GM21786 (cell line): ENCODE measurements around the gene MAP6.
"Not testable (repeated sequence)": the region's sequence is repeated elsewhere in the genome, so short reads cannot be mapped to it uniquely, and the experiment has no call there.

Source experiments
- ATAC-seq: cut with Tn5 transposase; IDR thresholded peaks from one replicate; pipeline ENCODE4 v1.9.1; 2021; ENCODE audit not compliant: unreplicated experiment

The MAP6 gene

GRCh38 chr11:75593286-75593915, 75.4 kb downstream of the MAP6 start:
- ATAC-seq = no peak

DNA sequence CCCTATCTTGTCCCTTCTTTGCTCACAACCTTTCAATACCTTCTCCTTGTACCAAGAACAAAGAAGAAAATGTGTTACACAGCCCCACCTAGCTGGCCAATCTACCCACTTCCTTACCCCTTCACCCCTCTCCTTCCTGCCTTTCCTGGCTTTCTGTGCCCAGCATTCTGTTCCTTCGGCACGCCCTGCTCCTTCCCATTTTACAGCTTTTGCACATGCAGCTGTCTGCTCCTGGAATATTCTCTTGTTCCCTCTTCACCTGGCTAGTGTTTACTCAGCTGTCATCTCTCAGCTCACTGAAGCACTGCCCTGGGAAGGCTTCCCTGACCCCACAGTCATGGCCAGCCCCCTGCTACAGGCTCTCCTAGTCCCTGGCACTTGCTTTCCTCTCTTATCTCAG, 76.1 kb downstream of the MAP6 start:
- no peak for ATAC-seq

- no peak for ATAC-seq
These were observed 76.9 kb downstream of the MAP6 start for GRCh38 chr11:75591966-75592365.

GRCh38 chr11:75591371-75591770, 77.5 kb downstream of the MAP6 start:
- ATAC-seq = no peak

DNA sequence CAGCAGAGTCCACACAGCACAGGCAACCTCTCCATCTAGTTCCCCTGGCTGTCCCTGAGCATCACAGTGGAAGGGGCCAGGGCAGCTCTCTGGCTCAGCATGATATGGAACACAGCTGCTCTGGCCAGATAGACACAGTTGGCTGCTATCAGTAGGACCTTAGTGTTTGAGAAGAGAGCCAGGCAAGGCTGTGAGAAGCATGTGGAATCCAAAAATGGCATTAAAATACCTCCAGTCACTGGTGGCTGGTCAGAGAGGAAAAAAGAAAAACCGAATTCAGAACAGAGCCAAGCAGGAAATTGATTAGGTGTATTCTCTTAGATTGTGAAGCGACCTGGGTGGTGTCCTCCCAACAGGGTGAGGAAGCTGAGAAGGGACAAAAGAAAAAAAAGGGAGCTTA, 78.9 kb downstream of the MAP6 start:
- ATAC-seq = no peak

DNA sequence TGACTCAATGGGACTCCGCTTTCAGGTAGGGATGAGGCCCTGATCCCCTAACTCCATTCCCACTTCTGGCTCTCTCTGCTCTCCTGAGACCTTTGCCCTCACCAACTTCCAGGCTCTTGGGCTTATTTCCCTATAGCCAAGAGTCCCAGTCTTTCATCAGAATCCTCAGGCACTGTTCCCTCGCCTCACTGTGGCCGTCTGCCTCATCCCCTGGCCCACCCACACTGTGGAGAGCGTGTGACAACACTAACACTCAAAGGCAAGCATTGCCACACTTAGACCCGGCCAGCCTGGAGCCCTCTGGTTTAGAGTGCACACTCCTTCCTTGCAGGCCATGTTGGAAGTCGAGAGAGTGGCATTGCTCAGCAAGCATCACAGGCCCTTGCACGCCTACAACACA, 79.8 kb downstream of the MAP6 start:
- ATAC-seq = no peak

- no peak for ATAC-seq
These were observed 80.8 kb downstream of the MAP6 start for GRCh38 chr11:75588051-75588481.

GRCh38 chr11:75586395-75586794, 82.4 kb downstream of the MAP6 start:
- ATAC-seq = no peak

DNA sequence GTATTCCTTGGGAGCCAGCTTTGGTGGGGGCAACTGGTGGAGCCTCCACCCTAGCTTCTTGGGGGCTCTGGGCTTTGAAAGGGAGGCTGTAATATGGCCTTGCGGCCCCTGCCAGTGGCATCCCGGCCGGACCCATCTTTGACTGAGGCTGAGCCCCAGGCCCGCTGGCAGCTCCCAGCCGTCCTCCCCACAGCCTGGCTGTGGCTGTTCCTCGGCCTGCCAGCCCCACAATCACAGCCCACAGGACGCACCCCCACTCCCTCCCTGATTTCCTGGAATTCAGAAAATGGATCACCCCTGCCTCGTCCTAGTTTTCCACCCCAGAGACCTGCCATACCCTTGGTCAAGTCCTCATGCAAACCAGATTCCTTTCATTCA, 83.6 kb downstream of the MAP6 start:
- no peak for ATAC-seq

- ATAC-seq = not testable (repeated sequence)
These were observed 84.1 kb downstream of the MAP6 start for GRCh38 chr11:75584659-75585292.

- no peak for ATAC-seq
These were observed 84.8 kb downstream of the MAP6 start for GRCh38 chr11:75583718-75584658.

GRCh38 chr11:75582895-75583717, 85.7 kb downstream of the MAP6 start:
- ATAC-seq = peak; percentile 81

- no peak for ATAC-seq
These were observed 86.3 kb downstream of the MAP6 start for GRCh38 chr11:75582506-75582894.

GRCh38 chr11:75579841-75580240, 89.0 kb downstream of the MAP6 start:
- no peak for ATAC-seq

- no peak for ATAC-seq
These were observed 89.9 kb downstream of the MAP6 start for GRCh38 chr11:75578977-75579376.

GRCh38 chr11:75577207-75577606, 91.6 kb downstream of the MAP6 start:
- ATAC-seq = no peak

GRCh38 chr11:75576499-75576918, 92.3 kb downstream of the MAP6 start:
- no peak for ATAC-seq

DNA sequence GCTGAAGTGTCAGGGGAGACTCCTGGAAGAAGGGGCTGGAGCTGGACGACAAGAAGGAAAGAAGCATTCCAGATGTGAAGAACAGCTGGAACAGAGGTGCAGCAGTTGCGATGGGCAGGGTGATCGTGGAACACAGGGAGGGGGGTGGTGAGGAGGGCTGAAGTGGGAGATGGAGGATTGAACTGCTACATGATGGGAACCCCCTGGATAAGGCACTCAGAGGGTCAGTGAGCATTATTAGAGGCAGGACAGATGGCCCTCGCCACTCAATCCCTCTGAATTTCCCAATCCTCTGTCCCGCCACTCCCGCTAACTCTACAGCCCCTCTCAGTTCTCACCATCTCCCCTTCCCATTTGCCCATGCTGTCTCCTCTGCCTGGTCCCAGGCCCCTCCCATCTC, 92.8 kb downstream of the MAP6 start:
- ATAC-seq = no peak

- ATAC-seq = no peak
These were observed 93.9 kb downstream of the MAP6 start for GRCh38 chr11:75574698-75575602.

DNA sequence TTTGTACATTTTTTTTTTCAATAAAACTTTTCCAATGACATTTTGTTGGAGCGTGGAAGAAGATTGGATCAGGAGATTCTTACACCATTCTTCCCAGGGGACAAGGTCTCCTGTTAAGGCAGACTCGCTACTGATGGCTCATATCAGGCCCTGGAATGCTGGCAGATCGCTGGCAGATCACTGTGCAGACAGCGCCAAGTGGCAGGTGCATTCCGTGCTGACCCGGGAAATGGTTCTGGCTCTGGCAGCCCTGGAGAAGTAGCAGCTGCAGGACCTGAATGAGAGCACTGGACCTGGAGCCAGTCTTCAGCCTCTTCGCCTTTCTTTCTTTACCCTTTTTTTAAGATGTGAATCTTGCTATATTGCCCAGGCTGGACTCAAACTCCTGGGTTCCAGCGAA, 96.1 kb downstream of the MAP6 start:
- ATAC-seq = no peak
